ENCODE measurements around the gene MYL9.

GRCh38 chr20:36527331-36528125 lies 13.8 kb upstream of the MYL9 start:
- no peak for TF ChIP-seq TAF1 (IDR thresholded peaks at IDR 0.05; ENCODE audit: borderline replicate concordance, low read depth, low read length)
- TF ChIP-seq POLR2A (IDR thresholded peaks at IDR 0.05; ENCODE audit: low read depth, low read length) = no peak
- no peak for TF ChIP-seq MYC (IDR thresholded peaks at IDR 0.05; ENCODE audit: insufficient read depth, insufficient read length, insufficient replicate concordance, low read length, severe bottlenecking)
- TF ChIP-seq CTCF (IDR thresholded peaks at IDR 0.05 in 2 of 3, conservative IDR thresholded peaks at IDR 0.05 in 1 of 3; ENCODE audit: control insufficient read depth in 2 of 3, extremely low read depth in 1 of 3, insufficient read depth in 1 of 3, low read depth in 3 of 3, low read length in 3 of 3) = no peak
- TF ChIP-seq NFYB (IDR thresholded peaks at IDR 0.05; ENCODE audit: insufficient read depth, low read depth, low read length) = no peak
- no peak for TF ChIP-seq RFX5 (IDR thresholded peaks at IDR 0.05; ENCODE audit: low read depth, low read length)
- no peak for TF ChIP-seq MTA3 (IDR thresholded peaks at IDR 0.05; ENCODE audit: borderline replicate concordance, low read length)
- TF ChIP-seq ESRRA (IDR thresholded peaks at IDR 0.05; ENCODE audit: low read length) = no peak
- no peak for TF ChIP-seq USF1 (IDR thresholded peaks at IDR 0.05; ENCODE audit: borderline replicate concordance, extremely low read length, insufficient read depth, low read depth, low read length)
- TF ChIP-seq RUNX3 (IDR thresholded peaks at IDR 0.05; ENCODE audit: low read length) = no peak
- TF ChIP-seq JUNB (IDR thresholded peaks at IDR 0.05) = no peak
- TF ChIP-seq EZH2 (IDR thresholded peaks at IDR 0.05; ENCODE audit: borderline replicate concordance, control insufficient read depth, low read depth, low read length) = no peak
- TF ChIP-seq EGR1 (IDR thresholded peaks at IDR 0.05; ENCODE audit: borderline replicate concordance in 1 of 2, low read depth in 2 of 2, low read length in 2 of 2) = no peak
- TF ChIP-seq MXI1 (IDR thresholded peaks at IDR 0.05; ENCODE audit: low read depth, low read length) = no peak

Measured in GM12878 (cell line).